ENCODE results near the gene HOXB13. TPM values are rescaled to one million over a fixed set of nuclear protein-coding genes. Genes with fewer than 3 reads are reported as not detected.
A peak's percentile ranks its signal among the peaks of the same experiment; 100 is the strongest.

Gene HOXB13
- total RNA-seq, 1 donor from 2014 or later = 0.20 TPM

DNA sequence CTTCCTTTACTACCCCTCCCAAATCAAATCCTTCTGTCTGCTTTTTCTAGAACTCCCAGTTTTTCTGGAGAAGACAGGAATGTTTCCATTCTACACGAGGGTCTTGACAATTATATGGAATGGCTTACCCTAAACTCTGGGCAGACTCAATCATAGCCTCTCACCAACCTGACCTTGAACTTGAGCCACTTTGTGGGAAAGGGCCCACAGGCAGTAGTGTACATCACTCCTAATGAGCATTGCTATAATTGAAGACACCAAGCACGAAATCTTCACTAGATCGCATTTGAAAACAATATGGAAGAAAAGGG, 1.6 kb upstream of the HOXB13 start:
- Mint-ChIP-seq H3K27ac (ENCODE audit: unreplicated experiment) (no peak overlapping the region), H3K27me3 (ENCODE audit: unreplicated experiment) (peaks cover 49% of the 10 kb centered on the region), H3K9me3 (ENCODE audit: unreplicated experiment) (peaks cover 2% of the 10 kb centered on the region)

DNA sequence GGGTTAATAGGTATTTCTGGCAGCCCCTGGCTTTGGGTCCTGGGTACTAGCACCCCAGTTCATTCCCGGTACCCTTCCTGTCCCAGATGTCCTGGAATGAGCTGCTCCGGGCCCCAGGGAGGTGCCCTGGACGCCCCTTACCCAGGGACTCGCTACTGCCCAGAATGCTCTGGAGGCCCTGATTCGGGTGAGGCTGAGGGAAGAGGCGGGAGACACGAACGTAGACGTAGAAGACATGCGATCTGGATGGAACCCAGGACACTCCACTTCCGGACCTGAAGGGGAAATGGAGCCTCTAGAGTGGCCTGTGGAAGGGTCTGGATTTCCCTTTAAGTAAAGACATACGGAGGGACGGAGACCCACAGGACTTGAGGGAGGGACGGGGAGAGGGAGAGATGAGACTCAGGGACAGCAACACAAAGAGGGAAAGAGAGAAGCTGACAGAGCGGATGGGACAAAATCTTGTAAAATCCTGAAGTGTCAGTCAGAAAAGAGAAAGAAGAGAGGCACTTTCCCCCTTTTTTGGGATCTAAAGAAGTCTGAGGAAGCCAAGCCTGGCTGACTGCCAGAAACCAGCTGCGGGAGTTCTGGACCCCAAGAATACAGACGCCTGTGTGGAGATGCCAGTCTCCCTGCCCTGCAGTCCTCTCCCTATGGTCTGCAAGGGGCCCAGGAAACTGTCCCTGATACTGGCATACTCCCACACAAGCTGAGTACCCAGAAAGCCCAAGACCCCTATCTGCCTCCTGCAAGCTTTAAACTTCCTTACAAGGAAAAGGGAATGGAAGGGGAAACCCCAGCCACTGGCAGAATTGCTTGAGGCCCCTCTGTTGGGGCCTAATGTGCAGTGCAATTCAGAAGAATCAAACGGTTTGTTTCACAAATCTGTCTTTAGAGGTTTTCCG, 1.0 kb upstream of the HOXB13 start:
- Mint-ChIP-seq H3K4me3 (ENCODE audit: unreplicated experiment) (peak overlapping the region; percentile 95), H3K36me3 (ENCODE audit: unreplicated experiment) (peaks cover 3% of the 10 kb centered on the region), H3K27me3 (ENCODE audit: unreplicated experiment) (peaks cover 50% of the 10 kb centered on the region), H3K9me3 (ENCODE audit: unreplicated experiment) (peaks cover 3% of the 10 kb centered on the region), H3K4me1 (ENCODE audit: low read depth, unreplicated experiment) (peaks cover 4% of the 10 kb centered on the region), H3K27ac (ENCODE audit: unreplicated experiment) (no peak overlapping the region)
- no peak for DNase-seq
- TF ChIP-seq, protein P1, sequence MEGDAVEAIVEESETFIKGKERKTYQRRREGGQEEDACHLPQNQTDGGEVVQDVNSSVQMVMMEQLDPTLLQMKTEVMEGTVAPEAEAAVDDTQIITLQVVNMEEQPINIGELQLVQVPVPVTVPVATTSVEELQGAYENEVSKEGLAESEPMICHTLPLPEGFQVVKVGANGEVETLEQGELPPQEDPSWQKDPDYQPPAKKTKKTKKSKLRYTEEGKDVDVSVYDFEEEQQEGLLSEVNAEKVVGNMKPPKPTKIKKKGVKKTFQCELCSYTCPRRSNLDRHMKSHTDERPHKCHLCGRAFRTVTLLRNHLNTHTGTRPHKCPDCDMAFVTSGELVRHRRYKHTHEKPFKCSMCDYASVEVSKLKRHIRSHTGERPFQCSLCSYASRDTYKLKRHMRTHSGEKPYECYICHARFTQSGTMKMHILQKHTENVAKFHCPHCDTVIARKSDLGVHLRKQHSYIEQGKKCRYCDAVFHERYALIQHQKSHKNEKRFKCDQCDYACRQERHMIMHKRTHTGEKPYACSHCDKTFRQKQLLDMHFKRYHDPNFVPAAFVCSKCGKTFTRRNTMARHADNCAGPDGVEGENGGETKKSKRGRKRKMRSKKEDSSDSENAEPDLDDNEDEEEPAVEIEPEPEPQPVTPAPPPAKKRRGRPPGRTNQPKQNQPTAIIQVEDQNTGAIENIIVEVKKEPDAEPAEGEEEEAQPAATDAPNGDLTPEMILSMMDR (IDR thresholded peaks at IDR 0.05; ENCODE audit: partially characterized antibody, unreplicated experiment) = no peak

More for the DNA sequence above, 1.6 kb upstream of the HOXB13 start:
- Mint-ChIP-seq H3K36me3 (ENCODE audit: unreplicated experiment) (peaks cover 3% of the 10 kb centered on the region), H3K4me1 (ENCODE audit: low read depth, unreplicated experiment) (peaks cover 4% of the 10 kb centered on the region), H3K4me3 (ENCODE audit: unreplicated experiment) (peak overlapping the region; percentile 26)
- DNase-seq = no peak
- TF ChIP-seq, protein P1 (IDR thresholded peaks at IDR 0.05; ENCODE audit: partially characterized antibody, unreplicated experiment) = no peak

DNA sequence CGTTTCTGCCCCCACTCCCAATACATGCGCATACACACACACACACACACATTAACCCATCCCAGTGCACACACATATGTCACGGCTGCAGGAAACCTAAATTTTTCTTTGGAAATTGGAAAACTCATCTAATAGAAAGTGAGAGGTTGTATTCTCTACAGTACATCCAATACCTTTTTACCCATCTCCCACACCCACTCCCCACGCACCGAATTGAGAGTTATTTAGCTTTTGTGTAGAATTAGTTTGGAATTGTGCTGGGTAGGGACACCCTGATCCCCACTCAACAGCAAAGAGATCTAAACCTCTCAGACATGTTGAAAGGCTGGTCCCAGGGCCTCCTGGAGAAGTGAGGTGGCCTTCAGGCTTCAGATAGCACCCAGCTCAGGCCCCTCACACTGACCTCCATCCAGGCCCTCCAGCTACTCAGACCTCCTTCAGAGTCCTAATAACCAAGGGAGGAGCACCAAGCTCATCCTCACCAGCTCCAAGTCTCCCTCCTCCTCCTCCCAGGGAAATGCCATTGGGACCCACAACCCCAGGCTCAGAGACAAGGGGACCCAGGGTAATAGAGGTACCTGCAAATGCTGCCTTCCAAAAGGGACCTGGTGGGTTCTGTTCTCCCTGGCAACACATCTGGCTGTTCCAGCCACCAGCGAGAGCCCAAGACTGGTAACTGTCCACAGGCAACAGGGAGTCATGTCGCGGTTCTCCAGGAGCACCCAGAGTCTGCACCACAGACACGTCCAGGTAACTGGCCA, 955 bp downstream of the HOXB13 start:
- DNase-seq = no peak
- Mint-ChIP-seq H3K4me1 (ENCODE audit: low read depth, unreplicated experiment) (peaks cover 6% of the 10 kb centered on the region), H3K27ac (ENCODE audit: unreplicated experiment) (no peak overlapping the region), H3K9me3 (ENCODE audit: unreplicated experiment) (peaks cover 1% of the 10 kb centered on the region), H3K4me3 (ENCODE audit: unreplicated experiment) (peak overlapping the region; percentile 95), H3K36me3 (ENCODE audit: unreplicated experiment) (peaks cover 3% of the 10 kb centered on the region), H3K27me3 (ENCODE audit: unreplicated experiment) (peaks cover 47% of the 10 kb centered on the region)
- TF ChIP-seq, protein P1 (IDR thresholded peaks at IDR 0.05; ENCODE audit: partially characterized antibody, unreplicated experiment) = no peak

DNA sequence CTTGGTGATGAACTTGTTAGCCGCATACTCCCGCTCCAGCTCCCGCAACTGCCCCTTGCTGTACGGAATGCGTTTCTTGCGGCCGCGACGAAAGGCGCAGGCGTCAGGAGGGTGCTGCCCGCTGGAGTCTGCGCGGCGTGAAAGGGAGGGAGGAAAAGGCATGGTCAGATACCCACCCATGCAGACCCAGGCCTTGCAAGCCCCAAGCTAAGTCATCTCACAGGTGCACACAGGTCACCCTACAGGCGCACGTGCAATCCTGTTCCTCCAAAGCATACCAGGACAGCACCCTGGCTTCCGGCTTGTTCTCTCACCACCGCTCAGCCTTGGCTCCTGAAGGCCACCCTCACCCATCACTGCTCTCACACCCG, 1.6 kb downstream of the HOXB13 start:
- no peak for DNase-seq
- peaks cover 3% of the 10 kb centered on the region for H3K36me3 Mint-ChIP-seq (ENCODE audit: unreplicated experiment)
- peaks cover 50% of the 10 kb centered on the region for H3K27me3 Mint-ChIP-seq (ENCODE audit: unreplicated experiment)
- peaks cover 6% of the 10 kb centered on the region for H3K4me1 Mint-ChIP-seq (ENCODE audit: low read depth, unreplicated experiment)
- TF ChIP-seq, protein P1 (IDR thresholded peaks at IDR 0.05; ENCODE audit: partially characterized antibody, unreplicated experiment) = no peak
- no peak overlapping the region for H3K27ac Mint-ChIP-seq (ENCODE audit: unreplicated experiment)
- peaks cover 1% of the 10 kb centered on the region for H3K9me3 Mint-ChIP-seq (ENCODE audit: unreplicated experiment)
- H3K4me3 Mint-ChIP-seq (ENCODE audit: unreplicated experiment) = peak overlapping the region; percentile 52
